Measurements from ENCODE around the gene WDR82. TPM values are rescaled to one million over a fixed set of nuclear protein-coding genes. Genes with fewer than 3 reads are reported as not detected.

Gene WDR82
- total RNA-seq, 2 donors from 2014 or later, result 81.1 to 106 TPM

DNA sequence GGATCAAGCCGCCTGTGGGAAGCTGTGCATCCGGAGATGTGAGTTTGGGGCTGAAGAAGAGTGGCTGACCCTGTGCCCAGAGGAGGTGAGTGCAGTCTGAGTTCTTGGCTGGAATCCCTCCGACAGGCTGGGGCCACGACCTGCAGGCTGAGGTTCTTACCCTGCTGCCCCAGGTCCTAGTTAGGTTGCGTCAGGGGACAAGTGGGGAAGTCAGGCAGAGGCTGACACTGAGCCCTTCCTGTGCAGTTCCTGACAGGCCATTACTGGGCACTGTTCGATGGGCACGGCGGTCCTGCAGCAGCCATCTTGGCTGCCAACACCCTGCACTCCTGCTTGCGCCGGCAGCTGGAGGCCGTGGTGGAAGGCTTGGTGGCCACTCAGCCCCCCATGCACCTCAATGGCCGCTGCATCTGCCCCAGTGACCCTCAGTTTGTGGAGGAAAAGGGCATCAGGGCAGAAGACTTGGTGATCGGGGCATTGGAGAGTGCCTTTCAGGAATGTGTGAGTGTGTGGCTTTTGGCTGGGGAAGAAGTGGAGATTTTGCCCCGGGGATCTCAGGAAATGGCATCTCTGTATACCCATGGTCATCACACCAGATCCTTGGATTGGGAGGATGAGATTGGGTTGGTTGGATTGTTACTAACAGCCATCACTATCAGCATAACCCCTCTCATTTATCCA lies 31.6 kb downstream of the WDR82 start:
- peak; percentile 10 for ATAC-seq (replicated peaks)
- H3K4me1 Mint-ChIP-seq, result peaks cover 46% of the 10 kb centered on the region
- H3K4me3 Mint-ChIP-seq, result peak overlapping the region; percentile 97
- H3K36me3 Mint-ChIP-seq (ENCODE audit: low read depth), result peaks cover 78% of the 10 kb centered on the region
- no peaks in the 10 kb centered on the region for H3K27me3 Mint-ChIP-seq
- H3K9me3 Mint-ChIP-seq, result no peaks in the 10 kb centered on the region
- H3K27ac Mint-ChIP-seq, result peak overlapping the region; percentile 92

DNA sequence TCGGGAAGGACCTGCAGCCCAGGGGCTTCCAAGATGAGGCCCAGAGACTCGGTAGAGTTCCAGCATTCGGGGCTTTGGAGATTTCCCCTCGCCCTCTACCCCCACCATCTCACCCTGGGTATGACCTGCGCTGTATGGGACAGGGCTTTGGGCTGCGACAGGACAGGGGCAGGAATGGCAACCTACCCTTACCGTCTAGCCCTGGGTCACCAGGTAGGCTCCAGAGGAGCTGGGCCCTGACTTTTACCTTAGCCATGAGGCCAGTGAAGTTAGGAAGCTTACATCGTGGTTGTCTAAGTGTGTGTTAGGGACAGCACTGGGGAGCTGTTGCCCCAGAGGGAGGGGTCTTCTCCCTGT lies 32.2 kb downstream of the WDR82 start:
- peak; percentile 10 for ATAC-seq (replicated peaks)
- no peaks in the 10 kb centered on the region for H3K9me3 Mint-ChIP-seq

GRCh38 chr3:52245322-52246263 lies 32.9 kb downstream of the WDR82 start, which contains the start of gene PPM1M:
Gene PPM1M, plus strand, starts transcription at chr3:52245759. Its CDS starts 66 bp downstream, at chr3:52245825.
- peak; percentile 32 for ATAC-seq (replicated peaks)
- Mint-ChIP-seq H3K36me3 (ENCODE audit: low read depth) (peaks cover 75% of the 10 kb centered on the region), H3K4me3 (peak within 1 kb of the TSS; percentile 97)

More for the DNA sequence above, 32.2 kb downstream of the WDR82 start:
- H3K27ac Mint-ChIP-seq, result peak overlapping the region; percentile 92
- peak overlapping the region; percentile 97 for H3K4me3 Mint-ChIP-seq
- peaks cover 49% of the 10 kb centered on the region for H3K4me1 Mint-ChIP-seq
- no peaks in the 10 kb centered on the region for H3K27me3 Mint-ChIP-seq
- H3K36me3 Mint-ChIP-seq (ENCODE audit: low read depth), result peaks cover 76% of the 10 kb centered on the region

DNA sequence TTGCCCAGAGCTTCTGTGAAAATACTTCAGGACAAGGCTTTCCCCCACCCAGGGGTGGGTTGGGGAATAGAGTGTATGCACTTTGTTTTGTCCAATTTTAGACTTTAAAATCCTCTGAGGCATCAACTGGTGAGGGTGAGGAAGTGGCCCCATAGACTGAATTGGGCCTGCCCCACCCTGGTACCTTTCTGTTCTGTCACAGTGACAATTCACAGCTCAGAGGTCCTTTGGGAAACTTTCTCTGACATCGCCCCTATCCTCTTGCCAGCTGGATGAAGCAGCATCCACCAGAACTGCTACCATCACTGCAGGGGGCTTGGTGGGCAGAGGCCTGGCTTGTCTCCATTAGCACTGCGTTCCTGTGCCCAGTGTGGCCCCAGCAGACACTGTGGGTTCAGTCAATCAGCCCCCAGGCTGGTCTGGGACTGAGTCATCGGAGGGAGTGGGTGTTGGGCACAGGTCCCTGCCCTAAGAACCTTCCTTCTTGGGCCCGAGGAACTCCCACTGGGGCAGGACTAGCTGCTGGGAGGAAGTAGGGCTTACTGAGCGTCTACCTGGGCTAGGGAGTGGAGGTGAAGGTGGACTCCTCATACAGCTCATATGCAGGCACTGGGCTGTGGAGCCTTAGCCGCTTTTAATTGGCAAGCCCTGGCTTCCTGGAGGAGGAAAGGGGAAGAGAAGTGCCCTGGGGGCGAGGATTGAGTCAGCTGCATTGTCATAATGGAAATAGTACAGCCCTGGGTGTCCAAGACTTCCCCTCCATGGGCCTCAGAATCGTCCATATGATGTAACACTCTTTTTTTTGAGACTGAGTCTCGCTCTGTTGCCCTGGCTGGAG lies 34.4 kb downstream of the WDR82 start:
- Mint-ChIP-seq H3K36me3 (ENCODE audit: low read depth) (peaks cover 74% of the 10 kb centered on the region), H3K4me3 (peak overlapping the region; percentile 97), H3K4me1 (peaks cover 52% of the 10 kb centered on the region), H3K9me3 (no peaks in the 10 kb centered on the region), H3K27me3 (no peaks in the 10 kb centered on the region), H3K27ac (peak overlapping the region; percentile 97)
- ATAC-seq (replicated peaks), result peak; percentile 58

More at GRCh38 chr3:52245322-52246263, 32.9 kb downstream of the WDR82 start, which contains the start of gene PPM1M:
- peaks cover 54% of the 10 kb centered on the region for H3K4me1 Mint-ChIP-seq
- H3K9me3 Mint-ChIP-seq, result no peaks in the 10 kb centered on the region
- no peaks in the 10 kb centered on the region for H3K27me3 Mint-ChIP-seq
- H3K27ac Mint-ChIP-seq, result peak within 1 kb of the TSS; percentile 97

DNA sequence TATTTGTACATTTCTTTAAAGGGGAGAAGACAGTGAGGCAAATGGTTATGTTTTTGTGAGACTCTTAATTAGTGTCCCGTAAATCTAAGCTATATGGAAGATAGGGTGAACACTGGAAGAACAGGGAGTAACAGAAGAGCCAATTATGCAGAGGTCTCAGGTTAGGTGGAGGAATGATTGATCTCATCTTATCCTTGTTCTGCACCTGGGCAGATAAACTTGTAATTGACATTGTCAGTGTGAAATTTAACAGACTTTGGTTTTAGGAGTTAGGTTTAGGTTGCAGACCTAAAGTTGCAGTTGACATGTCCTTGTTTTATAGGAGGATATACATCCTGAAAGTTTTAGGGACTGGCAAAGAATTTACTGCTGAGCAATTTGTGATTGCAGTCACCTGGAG lies 36.4 kb downstream of the WDR82 start:
- ATAC-seq (replicated peaks), result no peak
- H3K27ac Mint-ChIP-seq, result peak overlapping the region; percentile 58
- H3K4me1 Mint-ChIP-seq, result peaks cover 37% of the 10 kb centered on the region
- H3K4me3 Mint-ChIP-seq, result peak overlapping the region; percentile 96
- H3K9me3 Mint-ChIP-seq, result no peaks in the 10 kb centered on the region
- H3K36me3 Mint-ChIP-seq (ENCODE audit: low read depth), result peaks cover 64% of the 10 kb centered on the region
- no peaks in the 10 kb centered on the region for H3K27me3 Mint-ChIP-seq

- Mint-ChIP-seq H3K4me1 (peaks cover 34% of the 10 kb centered on the region), H3K27me3 (no peaks in the 10 kb centered on the region), H3K36me3 (ENCODE audit: low read depth) (peaks cover 60% of the 10 kb centered on the region), H3K27ac (peak overlapping the region; percentile 90), H3K4me3 (peak overlapping the region; percentile 96), H3K9me3 (no peaks in the 10 kb centered on the region)
- peak; percentile 5 for ATAC-seq (replicated peaks)
Observed at GRCh38 chr3:52240886-52241370, 37.5 kb downstream of the WDR82 start.

DNA sequence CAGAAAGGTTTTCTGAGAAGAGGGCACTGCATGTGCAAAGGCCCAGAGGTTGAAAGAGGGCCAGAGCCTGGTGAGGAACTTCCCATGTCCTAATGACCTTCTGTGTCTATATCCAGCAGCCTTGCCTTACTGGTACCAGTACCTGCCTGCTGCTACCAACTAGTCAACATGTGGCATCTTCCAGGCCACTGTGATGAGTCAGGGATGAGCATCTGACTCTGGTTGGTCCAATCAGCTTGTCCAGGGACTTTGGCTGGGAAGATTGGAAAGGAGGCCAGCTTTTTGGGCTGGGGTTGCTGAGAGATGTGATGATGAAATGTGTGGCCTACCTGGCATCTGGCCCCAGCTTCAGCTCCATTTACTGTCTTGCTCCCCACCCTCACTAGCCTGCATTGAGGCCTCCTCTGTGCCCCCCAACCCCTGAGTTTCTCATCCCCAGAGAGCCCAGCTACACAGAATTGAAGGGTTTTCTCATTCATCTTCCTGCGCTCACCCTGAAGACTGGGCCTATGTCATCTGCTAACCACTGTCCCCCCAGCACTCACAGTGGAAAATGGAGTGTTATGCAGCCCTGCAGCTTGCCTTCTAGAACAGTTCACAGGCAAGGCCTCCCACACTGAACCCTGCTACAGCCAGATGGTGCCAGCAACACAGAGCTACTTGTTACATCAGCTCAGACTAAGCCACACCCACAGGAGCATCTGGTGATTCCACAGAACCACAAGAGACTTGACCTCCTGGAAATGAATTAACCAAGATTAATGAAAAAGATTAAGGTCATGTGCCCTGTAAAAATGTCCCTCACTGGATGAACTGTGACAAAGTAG lies 38.2 kb downstream of the WDR82 start:
- no peaks in the 10 kb centered on the region for H3K9me3 Mint-ChIP-seq
- H3K27me3 Mint-ChIP-seq, result no peaks in the 10 kb centered on the region
- peak; percentile 54 for ATAC-seq (replicated peaks)
- peaks cover 65% of the 10 kb centered on the region for H3K36me3 Mint-ChIP-seq (ENCODE audit: low read depth)
- H3K4me3 Mint-ChIP-seq, result peak overlapping the region; percentile 96
- H3K27ac Mint-ChIP-seq, result peak overlapping the region; percentile 90
- H3K4me1 Mint-ChIP-seq, result peaks cover 34% of the 10 kb centered on the region

GRCh38 chr3:52238761-52239701 lies 39.4 kb downstream of the WDR82 start, which contains the start of gene TWF2:
Gene TWF2, minus strand, starts transcription at chr3:52239158. Its CDS starts 142 bp downstream, at chr3:52239016.
- H3K4me1 Mint-ChIP-seq, result peaks cover 31% of the 10 kb centered on the region
- H3K36me3 Mint-ChIP-seq (ENCODE audit: low read depth), result peaks cover 65% of the 10 kb centered on the region
- H3K27me3 Mint-ChIP-seq, result no peaks in the 10 kb centered on the region
- peak; percentile 73 for ATAC-seq (replicated peaks)
- peak within 1 kb of the TSS; percentile 90 for H3K27ac Mint-ChIP-seq
- peak within 1 kb of the TSS; percentile 96 for H3K4me3 Mint-ChIP-seq
- no peaks in the 10 kb centered on the region for H3K9me3 Mint-ChIP-seq

DNA sequence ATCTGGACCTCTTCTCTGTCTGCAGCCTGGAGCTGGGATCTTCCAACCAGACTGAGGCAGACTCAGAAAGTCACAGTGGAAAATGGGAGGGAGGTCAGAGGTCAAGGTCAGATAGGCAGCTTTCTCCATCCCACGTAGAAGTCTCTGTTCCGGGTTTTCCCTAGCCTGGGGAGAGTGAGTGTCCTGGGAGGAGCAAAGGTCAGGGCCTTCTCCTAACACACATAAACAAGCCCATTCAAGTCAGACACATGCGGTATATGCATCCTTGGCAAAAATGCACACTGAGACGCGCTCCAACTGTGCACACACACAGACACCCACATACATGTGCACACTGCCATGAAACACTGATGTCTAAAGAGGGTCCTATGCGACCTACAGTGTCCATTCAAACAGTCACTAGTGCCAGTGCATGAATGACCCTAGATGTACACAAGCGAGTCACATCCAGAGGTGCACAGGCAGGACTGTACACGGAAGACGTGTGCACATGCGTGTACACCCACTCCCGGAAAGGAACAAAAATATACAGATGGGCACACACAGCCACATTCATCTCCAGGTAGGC lies 40.2 kb downstream of the WDR82 start:
- ATAC-seq (replicated peaks), result no peak
- peaks cover 25% of the 10 kb centered on the region for H3K4me1 Mint-ChIP-seq
- H3K27me3 Mint-ChIP-seq, result no peaks in the 10 kb centered on the region
- peak overlapping the region; percentile 96 for H3K4me3 Mint-ChIP-seq
- H3K36me3 Mint-ChIP-seq (ENCODE audit: low read depth), result peaks cover 70% of the 10 kb centered on the region
- peak overlapping the region; percentile 90 for H3K27ac Mint-ChIP-seq
- H3K9me3 Mint-ChIP-seq, result no peaks in the 10 kb centered on the region

GRCh38 chr3:52237657-52238172 lies 40.7 kb downstream of the WDR82 start:
- Mint-ChIP-seq H3K4me3 (peak overlapping the region; percentile 96), H3K27ac (peak overlapping the region; percentile 90), H3K27me3 (no peaks in the 10 kb centered on the region), H3K36me3 (ENCODE audit: low read depth) (peaks cover 74% of the 10 kb centered on the region), H3K9me3 (no peaks in the 10 kb centered on the region), H3K4me1 (peaks cover 23% of the 10 kb centered on the region)
- no peak for ATAC-seq (replicated peaks)

GRCh38 chr3:52237006-52237656 lies 41.3 kb downstream of the WDR82 start:
- Mint-ChIP-seq H3K27ac (peak overlapping the region; percentile 84), H3K9me3 (no peaks in the 10 kb centered on the region), H3K36me3 (ENCODE audit: low read depth) (peaks cover 79% of the 10 kb centered on the region), H3K27me3 (no peaks in the 10 kb centered on the region), H3K4me3 (peak overlapping the region; percentile 96), H3K4me1 (peaks cover 21% of the 10 kb centered on the region)
- ATAC-seq (replicated peaks), result no peak

All from activated T-helper 17 cell treated with anti-CD3 and anti-CD28 coated beads, Interleukin-2, amount 50 U/mL, for 72 hours (primary cell).